HepG2 (cell line): ENCODE measurements around the gene EEIG1. TPM values are rescaled to one million over a fixed set of nuclear protein-coding genes. Genes with fewer than 3 reads are reported as not detected.

Experiments used
- ATAC-seq: fragments of 200-7000 bp; cut with Tn5 transposase; 3 replicates; pipeline ENCODE4 v1.9.1; 2020; ENCODE audit warnings: mild to moderate bottlenecking, moderate library complexity
- BruUV-seq: library from RNA; stranded (reverse); fragments of 400-500 nt; replicated peaks from 2 replicates; lab custom pipeline; 2021; lab: Mats Ljungman, UMichigan
- CTCF ChIA-PET: fragments of 300-600 bp; formaldehyde crosslinking; extraction: SDS; loops from one replicate; lab custom pipeline; 2021; ENCODE audit warnings: low total read pairs, inconsistent platforms, low intra/inter-chr PET ratio; lab: Yijun Ruan, JAX
- POLR2A ChIA-PET: fragments of 350-600 bp; sonication (Branson Sonifier 250); formaldehyde crosslinking; loops from one replicate; lab custom pipeline; 2020; ENCODE audit warnings: antibody characterized with exemption, inconsistent platforms; lab: Yijun Ruan, JAX
- DNase-seq: peaks from one replicate; pipeline ENCODE4 v3.0.0-alpha.2; 2015; ENCODE audit warnings: low spot score
- FAIRE-seq: peaks from 3 replicates; lab custom pipeline; 2011; peaks lifted over from hg19 to GRCh38; lab: Jason Lieb, UNC
- H2AFZ ChIP-seq: one replicate; pipeline ENCODE4 v1.6.1; 2011; ENCODE audit warnings: low read length, inconsistent platforms
- H3K27ac ChIP-seq: fragments of 300-600 bp; 3 replicates; pipeline ENCODE4 v1.8.0; 2011; ENCODE audit warnings: mixed run types, mild to moderate bottlenecking, mixed read lengths, low read length, inconsistent platforms; ENCODE audit not compliant: insufficient read depth; ENCODE audit errors: extremely low read length
- H3K27me3 ChIP-seq, 2 experiments: fragments of 200-600 bp in 1 of 2; 2 replicates in 1 of 2; 3 replicates in 1 of 2; pipeline versions ENCODE4 v1.6.0 to v1.8.0; 2011; ENCODE audit warnings: low read length in 2 of 2, mild to moderate bottlenecking in 2 of 2, moderate library complexity in 2 of 2, inconsistent platforms in 1 of 2; ENCODE audit not compliant: insufficient read depth in 2 of 2, control insufficient read depth in 1 of 2
- H3K36me3 ChIP-seq, 2 experiments: fragments of 200-600 bp in 1 of 2; replicated peaks in 1 of 2; 2 replicates in 1 of 2; 3 replicates in 1 of 2; pipeline versions ENCODE4 v1.5.1 to v1.8.0; 2011; ENCODE audit warnings: low read length in 2 of 2, inconsistent platforms in 1 of 2; ENCODE audit not compliant: insufficient read depth in 2 of 2, control insufficient read depth in 1 of 2
- H3K4me1 ChIP-seq: 2 replicates; pipeline ENCODE4 v1.5.1; 2012; ENCODE audit warnings: low read length, inconsistent platforms; ENCODE audit not compliant: insufficient read depth
- H3K4me2 ChIP-seq: 2 replicates; pipeline ENCODE4 v1.6.0; 2011; ENCODE audit warnings: low read depth, low read length, inconsistent platforms
- H3K4me3 ChIP-seq, 3 experiments: fragments of 200-600 bp in 1 of 3; sonication (generic), shearing (Covaris generic) in 1 of 3; replicated peaks in 1 of 3; 2 replicates each; pipeline ENCODE4 v1.5.1; 2011 to 2016; ENCODE audit warnings: low read length in 3 of 3, inconsistent platforms in 2 of 3, low read depth in 2 of 3, mild to moderate bottlenecking in 2 of 3, control low read depth in 1 of 3, mixed read lengths in 1 of 3; ENCODE audit not compliant: insufficient read depth in 1 of 3
- H3K79me2 ChIP-seq: one replicate; pipeline ENCODE4 v1.6.1; 2011; ENCODE audit warnings: low read length, inconsistent platforms; ENCODE audit not compliant: insufficient read depth
- H3K9ac ChIP-seq: 2 replicates; pipeline ENCODE4 v1.6.0; 2011; ENCODE audit warnings: mild to moderate bottlenecking, low read depth, low read length, inconsistent platforms; ENCODE audit not compliant: insufficient read depth
- H3K9me3 ChIP-seq: 2 replicates; pipeline ENCODE4 v1.5.1; 2012; ENCODE audit warnings: mild to moderate bottlenecking, low read length
- H4K20me1 ChIP-seq: 2 replicates; pipeline ENCODE4 v1.6.0; 2011; ENCODE audit warnings: inconsistent platforms, mild to moderate bottlenecking, low read length, moderate library complexity; ENCODE audit not compliant: insufficient read depth
- AGO2 ChIP-seq: fragments of 200-400 bp; formaldehyde crosslinking; optimal IDR thresholded peaks from 2 replicates; pipeline ENCODE3; 2017; ENCODE audit warnings: mild to moderate bottlenecking, low read depth, low read length, moderate library complexity
- ARID2 ChIP-seq: sonication (generic); formaldehyde crosslinking; IDR thresholded peaks from 2 replicates; pipeline ENCODE4 v1.8.1; 2022; ENCODE audit warnings: mild to moderate bottlenecking, missing genetic modification reagents, borderline replicate concordance
- CHD4 ChIP-seq: fragments of 200-600 bp; sonication (generic); IDR thresholded peaks from 2 replicates; pipeline ENCODE4 v1.7.0; 2017; ENCODE audit warnings: mild to moderate bottlenecking, low read length, borderline replicate concordance
- CREBL2 ChIP-seq: sonication (generic); formaldehyde crosslinking; IDR thresholded peaks from 2 replicates; pipeline ENCODE4 v1.8.1; 2023; ENCODE audit warnings: missing genetic modification reagents, mild to moderate bottlenecking, borderline replicate concordance
- GABPB1 ChIP-seq: IDR thresholded peaks from 2 replicates; pipeline ENCODE4 v1.6.1; 2016; ENCODE audit warnings: mild to moderate bottlenecking, missing genetic modification reagents, moderate library complexity, missing compliant biosample characterization
- HNRNPL ChIP-seq: fragments of 200-400 bp; formaldehyde crosslinking; IDR thresholded peaks from 2 replicates; pipeline ENCODE4 v1.6.1; 2017; ENCODE audit warnings: mild to moderate bottlenecking, low read depth, low read length
- HOXD1 ChIP-seq: sonication (generic); formaldehyde crosslinking; IDR thresholded peaks from 2 replicates; pipeline ENCODE4 v1.5.0; 2020; ENCODE audit warnings: missing genetic modification reagents
- IKZF4 ChIP-seq: sonication (generic); formaldehyde crosslinking; IDR thresholded peaks from 2 replicates; pipeline ENCODE4 v1.5.1; 2020; ENCODE audit warnings: borderline replicate concordance, mild to moderate bottlenecking, low read depth, missing genetic modification reagents; ENCODE audit errors: not compliant biosample characterization
- KDM5B ChIP-seq: sonication (generic); formaldehyde crosslinking; IDR thresholded peaks from 2 replicates; pipeline ENCODE4 v1.4.0; 2020; ENCODE audit warnings: missing genetic modification reagents, mild to moderate bottlenecking, borderline replicate concordance
- MEIS2 ChIP-seq: sonication (generic); formaldehyde crosslinking; IDR thresholded peaks from 2 replicates; pipeline ENCODE4 v1.9.0; 2021; ENCODE audit warnings: mild to moderate bottlenecking, missing genetic modification reagents
- MTA1 ChIP-seq: sonication (generic); formaldehyde crosslinking; IDR thresholded peaks from 2 replicates; pipeline ENCODE4 v1.4.0; 2020; ENCODE audit warnings: missing genetic modification reagents, mild to moderate bottlenecking, borderline replicate concordance
- MTF1 ChIP-seq: sonication (generic); formaldehyde crosslinking; IDR thresholded peaks from 2 replicates; pipeline ENCODE4 v1.5.0; 2020; ENCODE audit warnings: missing genetic modification reagents
- NR2F6 ChIP-seq, 2 experiments: IDR thresholded peaks; 2 replicates each; pipeline ENCODE4 v1.6.1; 2016; ENCODE audit warnings: antibody characterized with exemption in 1 of 2, mild to moderate bottlenecking in 1 of 2
- REL ChIP-seq: sonication (generic); formaldehyde crosslinking; conservative IDR thresholded peaks from 2 replicates; pipeline ENCODE4 v1.8.0; 2022; ENCODE audit warnings: mild to moderate bottlenecking, missing genetic modification reagents, moderate library complexity
- SNRNP70 ChIP-seq: fragments of 200-400 bp; formaldehyde crosslinking; IDR thresholded peaks from 2 replicates; pipeline ENCODE4 v1.6.1; 2017; ENCODE audit warnings: mild to moderate bottlenecking, low read depth, low read length, moderate library complexity
- SRY ChIP-seq: sonication (generic); formaldehyde crosslinking; IDR thresholded peaks from 2 replicates; pipeline ENCODE4 v1.8.0; 2022; ENCODE audit warnings: mild to moderate bottlenecking, missing genetic modification reagents
- ZKSCAN8 ChIP-seq: IDR thresholded peaks from 2 replicates; pipeline ENCODE4 v1.6.1; 2016; ENCODE audit warnings: borderline replicate concordance, missing genetic modification reagents, missing compliant biosample characterization
- ZNF296 ChIP-seq: sonication (generic); formaldehyde crosslinking; conservative IDR thresholded peaks from 2 replicates; pipeline ENCODE4 v1.5.0; 2020; ENCODE audit warnings: mild to moderate bottlenecking, missing genetic modification reagents
- ZNF546 ChIP-seq: sonication (generic); formaldehyde crosslinking; conservative IDR thresholded peaks from 2 replicates; pipeline ENCODE4 v1.8.1; 2023; ENCODE audit warnings: mild to moderate bottlenecking, missing genetic modification reagents
- ZNF660 ChIP-seq: sonication (generic); formaldehyde crosslinking; IDR thresholded peaks from 2 replicates; pipeline ENCODE4 v1.5.1; 2020; ENCODE audit warnings: mild to moderate bottlenecking, low read depth, missing genetic modification reagents, borderline replicate concordance
- ZNF768 ChIP-seq: sonication (generic); formaldehyde crosslinking; IDR thresholded peaks from 2 replicates; pipeline ENCODE4 v1.4.0; 2020; ENCODE audit warnings: missing genetic modification reagents
- ZNF780A ChIP-seq: sonication (generic); formaldehyde crosslinking; IDR thresholded peaks from 2 replicates; pipeline ENCODE4 v1.8.0; 2022; ENCODE audit warnings: mild to moderate bottlenecking, missing genetic modification reagents, moderate library complexity
- WGBS: methylation state at CpG from one replicate; pipeline ENCODE4 v1.1.6; 2017; ENCODE audit warnings: low lambda C conversion rate; 5-methylcytosine and 5-hydroxymethylcytosine counted together
- in situ Hi-C: cut with HindIII; loops from 2 replicates; pipeline ENCODE4 v1.10.0; 2017; ENCODE audit warnings: low pct_unique_long_range_greater_than_20kb; ENCODE audit not compliant: extremely low pct_ligation_motif_present
- intact Hi-C: fragments of 100-400 bp; cut with micrococcal nuclease; formaldehyde crosslinking; loops from one replicate; pipeline ENCODE4 v1.10.0; 2022; ENCODE audit not compliant: unreplicated experiment
- polyA plus RNA-seq, 8 experiments: library from polyadenylated mRNA; depleted of rRNA in 3 of 8; stranded (reverse) in 7 of 8; unstranded in 1 of 8; fragments of >200 nt; fragmentation: Illumina TruSeq in 4 of 8; extraction: Trizol in 4 of 8; gene quantifications; 2 replicates each; pipeline versions ENCODE4 v1.2.1 to v1.2.3, GENCODE V29; 2011 to 2016; ENCODE audit warnings: low read depth in 4 of 8, missing spikeins in 1 of 8, mixed read lengths in 1 of 8; ENCODE audit not compliant: insufficient read depth in 1 of 8
- total RNA-seq, 5 experiments: library from RNA; depleted of rRNA; stranded (reverse); fragments of >200 nt; fragmentation: Illumina TruSeq; extraction: Trizol; gene quantifications; 2 replicates each; pipeline ENCODE4 v1.2.3, GENCODE V29; 2016; ENCODE audit warnings: low read depth in 1 of 5

EEIG1 gene
- total and polyA plus RNA-seq, 2 of the 13 experiments (the other 11 are each of a cell fraction or from before 2014, with no cell fraction given) = 16.6 to 25.2 TPM

DNA sequence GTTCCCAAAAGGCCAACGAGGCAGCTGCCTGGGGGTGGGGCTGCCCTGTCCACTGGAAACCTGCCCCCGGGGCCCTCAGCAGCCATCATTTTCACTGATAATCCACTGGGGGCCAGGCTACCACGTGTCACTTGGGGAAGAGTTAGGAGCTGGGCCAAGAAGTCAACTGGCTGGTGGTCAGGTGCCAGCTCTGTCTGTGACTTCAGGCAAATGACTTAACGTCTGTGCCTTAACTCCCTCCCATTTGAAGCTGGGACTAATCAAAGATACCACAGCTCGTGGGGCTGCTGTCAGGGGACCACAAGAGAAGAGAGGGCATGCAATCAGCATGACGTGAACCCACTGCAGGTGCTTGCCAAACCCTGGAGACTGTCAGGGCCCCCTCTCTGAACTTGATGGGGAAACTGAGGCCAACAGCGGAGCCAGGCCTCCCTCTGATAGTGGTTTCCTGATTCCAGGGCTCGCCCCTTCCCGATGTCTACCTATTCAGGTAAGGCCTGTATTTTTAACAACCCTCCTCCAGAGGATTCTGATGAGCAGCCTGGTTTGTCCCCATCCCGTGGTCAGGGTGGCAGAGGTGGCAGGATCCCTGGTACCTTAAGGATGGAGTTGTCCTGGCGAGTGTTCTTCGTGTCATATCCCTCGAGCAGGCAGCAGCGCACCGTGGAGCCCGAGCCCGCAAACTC is 30.8 kb downstream of the EEIG1 start (continued):
- TF ChIP-seq CHD4 = no peak
- peak; percentile 87 for TF ChIP-seq ARID2 (CRISPR knock-in tag)
- TF ChIP-seq IKZF4 (CRISPR knock-in tag) = no peak
- TF ChIP-seq CREBL2 (CRISPR knock-in tag) = no peak
- no peak for TF ChIP-seq ZNF660
- no peak for TF ChIP-seq MEIS2
- TF ChIP-seq HOXD1 (CRISPR knock-in tag) = no peak

- ChIA-PET CTCF (interaction anchor here (1.6 kb wide), 1 partner anchor 87 kb away, joined by 4 read pairs; no protein-coding TSS in a partner anchor), POLR2A (interaction anchor here (0.6 to 1.0 kb wide), 2 partner anchors 31 to 81 kb away, joined by 3 read pairs; no protein-coding TSS in a partner anchor)
- Histone ChIP-seq H4K20me1 (peaks cover 5% of the 10 kb centered on the region), H3K9ac (peak overlapping the region; percentile 62), H3K27ac (peak overlapping the region; percentile 52), H3K79me2 (peaks cover 52% of the 10 kb centered on the region), H2AFZ (no peak overlapping the region), H3K4me3 (peak overlapping the region; percentile 14 to 74 (median 51); a peak in 5 of 6 replicates), H3K9me3 (no peaks in the 10 kb centered on the region), H3K27me3 (no peaks in the 10 kb centered on the region; a peak in 1 of 5 replicates), H3K4me2 (peak overlapping the region; percentile 95), H3K4me1 (peaks cover 81% of the 10 kb centered on the region), H3K36me3 (peaks cover 14 to 44% of the 10 kb centered on the region in 2 experiments; a peak in 4 of 5 replicates)
- DNase-seq (no peak), FAIRE-seq (no peak), ATAC-seq (no peak)
- WGBS = 100% methylated on average over 3 of the region's 17 CpGs
- in situ Hi-C loops = no loop called here
- intact Hi-C loops = loop anchor here (10.0 kb wide), 1 partner anchor 167 kb away; no protein-coding TSS in a partner anchor
- BruUV-seq = no TSS peak
- TF ChIP-seq ZNF780A = no peak
- no peak for TF ChIP-seq MTA1 (CRISPR knock-in tag)
- no peak for TF ChIP-seq ZNF546
- TF ChIP-seq NR2F6 (IDR thresholded peaks at IDR 0.05) = no peak
- TF ChIP-seq NR2F6 (CRISPR knock-in tag; IDR thresholded peaks at IDR 0.05) = no peak
- TF ChIP-seq HNRNPL = 0 out of 2 replicates have a peak, but pooled peaks have one; percentile 75
- peak; percentile 73 for TF ChIP-seq AGO2
- TF ChIP-seq MTF1 (CRISPR knock-in tag) = no peak
- TF ChIP-seq ZNF768 = 0 out of 2 replicates have a peak, but pooled peaks have one; percentile 21
- TF ChIP-seq REL (CRISPR knock-in tag) = no peak
- TF ChIP-seq ZNF296 (CRISPR knock-in tag) = no peak
- no peak; the same call in 1 of the 2 replicates for TF ChIP-seq GABPB1 (CRISPR knock-in tag)
- TF ChIP-seq ZKSCAN8 (CRISPR knock-in tag) = no peak
- TF ChIP-seq SRY (CRISPR knock-in tag) = no peak
- no peak for TF ChIP-seq SNRNP70
- TF ChIP-seq KDM5B = no peak
Measured at GRCh38 chr9:127947841-127948710, 32.7 kb downstream of the EEIG1 start.
